ENCODE measurements around the gene SPECC1L. TPM values are rescaled to one million over a fixed set of nuclear protein-coding genes. Genes with fewer than 3 reads are reported as not detected.

The SPECC1L gene
- total and polyA plus RNA-seq, 10 of the 15 experiments (the other 5 are each of a cell fraction or from before 2014, with no cell fraction given): 1.9 to 40.6 (median 19.1) TPM

- 98% methylated on average over 6 of the region's 6 CpGs for WGBS (ENCODE audit: insufficient coverage, insufficient replicate concordance, low lambda C conversion rate, missing lambda C conversion rate)
- no peak overlapping the region for H2AFZ ChIP-seq (ENCODE audit: control insufficient read depth, low read depth, low read length)
- H3K4me1 ChIP-seq (ENCODE audit: control insufficient read depth, insufficient read depth, low read length): no peaks in the 10 kb centered on the region
- FAIRE-seq (no peak), DNase-seq (ENCODE audit: low read depth, low spot score) (no peak), ATAC-seq (no peak)
- TF ChIP-seq NFXL1 (IDR thresholded peaks at IDR 0.05; ENCODE audit: borderline replicate concordance): no peak
- TF ChIP-seq FOXK2 (IDR thresholded peaks at IDR 0.05): no peak
- no peak for TF ChIP-seq TBL1XR1 (IDR thresholded peaks at IDR 0.05; ENCODE audit: low read depth, low read length)
- no peak for TF ChIP-seq JUNB (IDR thresholded peaks at IDR 0.05)
- no peak for TF ChIP-seq USF1 (IDR thresholded peaks at IDR 0.05; ENCODE audit: borderline replicate concordance, extremely low read length, insufficient read depth, low read depth, low read length)
- no peak for TF ChIP-seq EP300 (IDR thresholded peaks at IDR 0.05; ENCODE audit: borderline replicate concordance in 1 of 2, control insufficient read depth in 1 of 2, low read depth in 2 of 2, low read length in 2 of 2)
- no peak for TF ChIP-seq SKIL (IDR thresholded peaks at IDR 0.05; ENCODE audit: low read depth, poor library complexity, severe bottlenecking)
- no peak for TF ChIP-seq POLR2AphosphoS5 (IDR thresholded peaks at IDR 0.05; ENCODE audit: low read length)
- no peak for TF ChIP-seq EZH2 (IDR thresholded peaks at IDR 0.05; ENCODE audit: borderline replicate concordance, control insufficient read depth, low read depth, low read length)
- no peak for TF ChIP-seq ELK1 (IDR thresholded peaks at IDR 0.05; ENCODE audit: low read depth, low read length)
- no peak for TF ChIP-seq ESRRA (IDR thresholded peaks at IDR 0.05; ENCODE audit: low read length)
- TF ChIP-seq SMARCA5 (IDR thresholded peaks at IDR 0.05): no peak
- no peak for TF ChIP-seq MEF2B (IDR thresholded peaks at IDR 0.05; ENCODE audit: partially characterized antibody, poor library complexity, severe bottlenecking)
- no peak for TF ChIP-seq CREB1 (IDR thresholded peaks at IDR 0.05; ENCODE audit: low read depth)
- TF ChIP-seq SREBF2 (IDR thresholded peaks at IDR 0.05; ENCODE audit: low read length): no peak
- no peak for TF ChIP-seq JUND (IDR thresholded peaks at IDR 0.05; ENCODE audit: low read depth, low read length)
- no peak for TF ChIP-seq STAT1 (conservative IDR thresholded peaks at IDR 0.05)
- no peak for TF ChIP-seq SIX5 (IDR thresholded peaks at IDR 0.05; ENCODE audit: low read depth, low read length, severe bottlenecking)
- TF ChIP-seq CHD4 (IDR thresholded peaks at IDR 0.05): no peak
- POLR2A ChIA-PET: interaction anchor here (0.6 kb wide), 1 partner anchor 64 kb away, joined by 5 read pairs; no protein-coding TSS in a partner anchor
- H3K4me2 ChIP-seq (ENCODE audit: control insufficient read depth, insufficient read depth): no peak overlapping the region
- RAD21 ChIA-PET (ENCODE audit: unreplicated experiment): interaction anchor here (1.1 to 1.2 kb wide), 2 partner anchors 162 to 187 kb away, joined by 3 read pairs; no protein-coding TSS in a partner anchor
- BruUV-seq (replicated peaks): no TSS peak
- H4K20me1 ChIP-seq (ENCODE audit: control insufficient read depth, insufficient read depth): no peaks in the 10 kb centered on the region
- no peaks in the 10 kb centered on the region for H3K9me3 ChIP-seq (replicated peaks; ENCODE audit: control insufficient read depth, insufficient read depth, low read length)
- no peak overlapping the region for H3K4me3 ChIP-seq
- SMC1A ChIA-PET (ENCODE audit: uncharacterized antibody, unreplicated experiment): interaction anchor here (0.9 to 2.3 kb wide), 7 partner anchors 83 to 205 kb away, joined by 3 to 13 read pairs (median 3); no protein-coding TSS in a partner anchor
- peaks cover 4 to 9% of the 10 kb centered on the region in 2 experiments; a peak in 3 of 4 replicates for H3K36me3 ChIP-seq (ENCODE audit: control insufficient read depth in 2 of 2, insufficient read depth in 2 of 2, low read length in 1 of 2)
- in situ Hi-C loops (cut with MboI) (loop anchor here (5.0 kb wide), 1 partner anchor 200 kb away; no protein-coding TSS in a partner anchor), intact Hi-C loops (cut with micrococcal nuclease; ENCODE audit: unreplicated experiment) (loop anchor here (10.0 kb wide), 1 partner anchor 112 kb away; no protein-coding TSS in a partner anchor)
- H3K79me2 ChIP-seq (ENCODE audit: control insufficient read depth, insufficient read depth, low read length): no peaks in the 10 kb centered on the region
- H3K27me3 ChIP-seq (replicated peaks in 1 of 2; ENCODE audit: control insufficient read depth in 2 of 2, insufficient read depth in 2 of 2, low read length in 1 of 2): no peaks in the 10 kb centered on the region
- CTCF ChIA-PET: interaction anchor here (0.6 to 4.2 kb wide), 10 partner anchors 10 to 732 kb away, joined by 3 to 25 read pairs (median 4); no protein-coding TSS in a partner anchor
- H3K9ac ChIP-seq (ENCODE audit: control insufficient read depth, insufficient read depth, low read length): no peak overlapping the region
- no peak overlapping the region for H3K27ac ChIP-seq (ENCODE audit: control insufficient read depth, insufficient read depth)
Observed at GRCh38 chr22:24322522-24322921, 51.9 kb downstream of the SPECC1L start.
